GM19025 (cell line): ENCODE results near the gene RFXANK.
"Not testable (repeated sequence)": the region's sequence is repeated elsewhere in the genome, so short reads cannot be mapped to it uniquely, and the experiment has no call there.

Experiments
- ATAC-seq: cut with Tn5 transposase; IDR thresholded peaks from one replicate; pipeline ENCODE4 v1.9.1; 2021; ENCODE audit warnings: mild to moderate bottlenecking, low read depth, moderate library complexity; ENCODE audit not compliant: unreplicated experiment

Gene RFXANK

GRCh38 chr19:19169236-19170052 is 22.6 kb upstream of the RFXANK start:
- ATAC-seq, result no peak

GRCh38 chr19:19170053-19170872 is 21.8 kb upstream of the RFXANK start, which contains the start of gene MEF2B:
MEF2B (minus strand) TSS chr19:19170263; CDS start chr19:19150735, 19,528 bp downstream.
- peak; percentile 84 for ATAC-seq

GRCh38 chr19:19170873-19171672 is 21.0 kb upstream of the RFXANK start:
- ATAC-seq, result no peak

- ATAC-seq, result no peak
Measured at GRCh38 chr19:19171821-19172532, 20.1 kb upstream of the RFXANK start.

GRCh38 chr19:19173243-19173642 is 18.8 kb upstream of the RFXANK start:
- ATAC-seq, result not testable (repeated sequence)

- no peak for ATAC-seq
Measured at GRCh38 chr19:19176950-19177349, 15.1 kb upstream of the RFXANK start.

- ATAC-seq, result no peak
Measured at GRCh38 chr19:19179548-19180441, 12.3 kb upstream of the RFXANK start.

GRCh38 chr19:19181488-19181998 is 10.5 kb upstream of the RFXANK start:
- no peak for ATAC-seq

GRCh38 chr19:19185853-19186740 is 6.0 kb upstream of the RFXANK start:
- no peak for ATAC-seq

GRCh38 chr19:19186742-19187141 is 5.3 kb upstream of the RFXANK start:
- ATAC-seq, result no peak

GRCh38 chr19:19191768-19192077 is 335 bp upstream of the RFXANK start:
- ATAC-seq, result no peak

- ATAC-seq, result no peak
Measured at GRCh38 chr19:19192910-19193423, 909 bp downstream of the RFXANK start.

GRCh38 chr19:19193926-19194325 is 1.9 kb downstream of the RFXANK start:
- no peak for ATAC-seq

- no peak for ATAC-seq
Measured at GRCh38 chr19:19201697-19202630, 9.9 kb downstream of the RFXANK start.

- no peak for ATAC-seq
Measured at GRCh38 chr19:19202707-19203011, 10.6 kb downstream of the RFXANK start.

- ATAC-seq, result peak; percentile 74
Measured at GRCh38 chr19:19203012-19203856, 11.2 kb downstream of the RFXANK start, which contains the start of gene NR2C2AP. NR2C2AP (minus strand) TSS chr19:19203414; CDS start chr19:19203060, 354 bp downstream.
